ENCODE data around the gene ABCB9.
A peak's percentile ranks its signal among the peaks of the same experiment; 100 is the strongest.

ABCB9 gene

DNA sequence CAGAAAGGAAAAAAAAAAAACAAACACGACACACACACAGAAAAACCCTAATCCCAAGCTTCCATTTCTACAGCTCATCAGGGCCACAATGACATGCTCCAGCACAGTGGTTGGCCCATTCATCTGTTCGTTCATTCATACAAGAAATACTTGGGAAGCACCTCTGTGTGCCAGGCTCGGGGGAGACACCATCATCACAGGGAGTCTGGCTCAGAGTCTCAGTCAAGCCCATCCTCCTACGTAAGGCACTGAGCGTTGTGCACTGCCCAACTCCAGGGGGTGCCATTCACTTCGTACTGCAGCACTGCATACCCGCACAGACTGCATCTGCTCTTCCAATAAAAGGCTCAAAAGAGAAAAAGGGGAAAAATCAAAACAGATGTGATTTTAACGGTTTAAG is 85.6 kb downstream of the ABCB9 start:
- peak; percentile 97 for ATAC-seq
- TF ChIP-seq TCF4 (CRISPR knock-in tag; IDR thresholded peaks at IDR 0.05; ENCODE audit: borderline replicate concordance) (no peak), ZC3H10 (CRISPR knock-in tag; IDR thresholded peaks at IDR 0.05) (no peak), PPARA (CRISPR knock-in tag; IDR thresholded peaks at IDR 0.05; ENCODE audit: borderline replicate concordance) (no peak), CREB5 (CRISPR knock-in tag; IDR thresholded peaks at IDR 0.05; ENCODE audit: low read depth) (no peak), OSR1 (CRISPR knock-in tag; IDR thresholded peaks at IDR 0.05) (no peak), ZNF8 (CRISPR knock-in tag; IDR thresholded peaks at IDR 0.05) (no peak), SNAI2 (CRISPR knock-in tag; IDR thresholded peaks at IDR 0.05) (no peak), ZFP30 (CRISPR knock-in tag; IDR thresholded peaks at IDR 0.05) (no peak), ZFP3 (CRISPR knock-in tag; IDR thresholded peaks at IDR 0.05) (no peak), POU6F1 (CRISPR knock-in tag; IDR thresholded peaks at IDR 0.05; ENCODE audit: borderline replicate concordance, low read depth) (no peak), ARNTL (CRISPR knock-in tag; IDR thresholded peaks at IDR 0.05; ENCODE audit: borderline replicate concordance, low read depth) (no peak), ESRRG (CRISPR knock-in tag; IDR thresholded peaks at IDR 0.05) (no peak), CSDC2 (CRISPR knock-in tag; IDR thresholded peaks at IDR 0.05) (no peak)
- TF ChIP-seq, protein P1, sequence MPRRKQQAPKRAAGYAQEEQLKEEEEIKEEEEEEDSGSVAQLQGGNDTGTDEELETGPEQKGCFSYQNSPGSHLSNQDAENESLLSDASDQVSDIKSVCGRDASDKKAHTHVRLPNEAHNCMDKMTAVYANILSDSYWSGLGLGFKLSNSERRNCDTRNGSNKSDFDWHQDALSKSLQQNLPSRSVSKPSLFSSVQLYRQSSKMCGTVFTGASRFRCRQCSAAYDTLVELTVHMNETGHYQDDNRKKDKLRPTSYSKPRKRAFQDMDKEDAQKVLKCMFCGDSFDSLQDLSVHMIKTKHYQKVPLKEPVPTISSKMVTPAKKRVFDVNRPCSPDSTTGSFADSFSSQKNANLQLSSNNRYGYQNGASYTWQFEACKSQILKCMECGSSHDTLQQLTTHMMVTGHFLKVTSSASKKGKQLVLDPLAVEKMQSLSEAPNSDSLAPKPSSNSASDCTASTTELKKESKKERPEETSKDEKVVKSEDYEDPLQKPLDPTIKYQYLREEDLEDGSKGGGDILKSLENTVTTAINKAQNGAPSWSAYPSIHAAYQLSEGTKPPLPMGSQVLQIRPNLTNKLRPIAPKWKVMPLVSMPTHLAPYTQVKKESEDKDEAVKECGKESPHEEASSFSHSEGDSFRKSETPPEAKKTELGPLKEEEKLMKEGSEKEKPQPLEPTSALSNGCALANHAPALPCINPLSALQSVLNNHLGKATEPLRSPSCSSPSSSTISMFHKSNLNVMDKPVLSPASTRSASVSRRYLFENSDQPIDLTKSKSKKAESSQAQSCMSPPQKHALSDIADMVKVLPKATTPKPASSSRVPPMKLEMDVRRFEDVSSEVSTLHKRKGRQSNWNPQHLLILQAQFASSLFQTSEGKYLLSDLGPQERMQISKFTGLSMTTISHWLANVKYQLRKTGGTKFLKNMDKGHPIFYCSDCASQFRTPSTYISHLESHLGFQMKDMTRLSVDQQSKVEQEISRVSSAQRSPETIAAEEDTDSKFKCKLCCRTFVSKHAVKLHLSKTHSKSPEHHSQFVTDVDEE (CRISPR knock-in tag; IDR thresholded peaks at IDR 0.05) = no peak
- TF ChIP-seq, protein P2, sequence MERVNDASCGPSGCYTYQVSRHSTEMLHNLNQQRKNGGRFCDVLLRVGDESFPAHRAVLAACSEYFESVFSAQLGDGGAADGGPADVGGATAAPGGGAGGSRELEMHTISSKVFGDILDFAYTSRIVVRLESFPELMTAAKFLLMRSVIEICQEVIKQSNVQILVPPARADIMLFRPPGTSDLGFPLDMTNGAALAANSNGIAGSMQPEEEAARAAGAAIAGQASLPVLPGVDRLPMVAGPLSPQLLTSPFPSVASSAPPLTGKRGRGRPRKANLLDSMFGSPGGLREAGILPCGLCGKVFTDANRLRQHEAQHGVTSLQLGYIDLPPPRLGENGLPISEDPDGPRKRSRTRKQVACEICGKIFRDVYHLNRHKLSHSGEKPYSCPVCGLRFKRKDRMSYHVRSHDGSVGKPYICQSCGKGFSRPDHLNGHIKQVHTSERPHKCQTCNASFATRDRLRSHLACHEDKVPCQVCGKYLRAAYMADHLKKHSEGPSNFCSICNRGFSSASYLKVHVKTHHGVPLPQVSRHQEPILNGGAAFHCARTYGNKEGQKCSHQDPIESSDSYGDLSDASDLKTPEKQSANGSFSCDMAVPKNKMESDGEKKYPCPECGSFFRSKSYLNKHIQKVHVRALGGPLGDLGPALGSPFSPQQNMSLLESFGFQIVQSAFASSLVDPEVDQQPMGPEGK (CRISPR knock-in tag; IDR thresholded peaks at IDR 0.05; ENCODE audit: borderline replicate concordance) = no peak

GRCh38 chr12:122880155-122880667 is 86.1 kb downstream of the ABCB9 start:
- ATAC-seq = no peak
- TF ChIP-seq CSRNP3 (CRISPR knock-in tag; IDR thresholded peaks at IDR 0.05) (no peak), PPARA (CRISPR knock-in tag; IDR thresholded peaks at IDR 0.05; ENCODE audit: borderline replicate concordance) (no peak)

Measured in SK-N-SH treated with all-trans-retinoic acid at 6 μM for 48 hours (cell line).